Left lung (tissue), 10 donors: Measurements from ENCODE around the gene APOC4. TPM values are rescaled to one million over a fixed set of nuclear protein-coding genes. Genes with fewer than 3 reads are reported as not detected.

Experiments used
- ATAC-seq: fragments of 200-7000 bp; cut with Tn5 transposase; one replicate; pipeline ENCODE4 v1.9.1; 2020; ENCODE audit warnings: moderate library complexity
- DNase-seq, 4 donors: peaks; one replicate each; pipeline ENCODE4 v3.0.0-alpha.2; 2013 to 2020
- H3K27ac ChIP-seq, 2 donors: fragments of 200-600 bp; sonication (generic) in 1 of 2; one replicate each; pipeline versions ENCODE4 v1.5.0 to v1.8.0; 2020 to 2021
- H3K27me3 ChIP-seq, 2 donors: fragments of 200-600 bp; sonication (generic) in 1 of 2; one replicate each; pipeline versions ENCODE4 v1.5.0 to v1.8.0; 2020 to 2021
- H3K36me3 ChIP-seq, 2 donors: fragments of 200-600 bp; sonication (generic) in 1 of 2; one replicate each; pipeline versions ENCODE4 v1.5.0 to v1.8.0; 2020 to 2021
- H3K4me1 ChIP-seq, 2 donors: fragments of 200-600 bp; one replicate each; pipeline ENCODE4 v1.8.0; 2021
- H3K4me3 ChIP-seq, 2 donors: fragments of 200-600 bp; sonication (generic) in 1 of 2; one replicate each; pipeline versions ENCODE4 v1.5.0 to v1.8.0; 2020 to 2021; ENCODE audit warnings: mild to moderate bottlenecking in 1 of 2
- H3K9me3 ChIP-seq, 2 donors: fragments of 200-600 bp; sonication (generic) in 1 of 2; one replicate each; pipeline versions ENCODE4 v1.5.0 to v1.8.0; 2020 to 2021
- intact Hi-C, 2 donors: fragments of 100-400 bp; cut with DNase I; formaldehyde crosslinking; loops; one replicate each; pipeline versions ENCODE4 v1.11.2 to v1.14.2; 2022
- polyA plus RNA-seq, 6 donors: library from polyadenylated mRNA; unstranded; fragments of 120-200 nt; gene quantifications; one replicate each; pipeline ENCODE4 v1.2.1, GENCODE V29; 2013; ENCODE audit not compliant: insufficient read length in 6 of 6
- total RNA-seq, 2 donors: library from RNA; stranded (reverse); fragmentation: NEBNext Ultra II Directional; extraction: Animal tissue kit (Norgen Biotek cat#: 25700); gene quantifications; one replicate each; pipeline ENCODE4 v1.2.1, GENCODE V29; 2021
- TF ChIP-seq, protein P1 (sequence below), 2 donors: fragments of 200-600 bp; sonication (generic) in 1 of 2; IDR thresholded peaks; one replicate each; pipeline versions ENCODE4 v1.5.0 to v1.8.0; 2021; ENCODE audit warnings: antibody characterized with exemption in 2 of 2
- donor health status: DM: no; HTN: yes; CAD: no.
- donor health status: DM: no; HTN: no; CAD: no.

Gene APOC4
- total and polyA plus RNA-seq, 8 donors: not detected

DNA sequence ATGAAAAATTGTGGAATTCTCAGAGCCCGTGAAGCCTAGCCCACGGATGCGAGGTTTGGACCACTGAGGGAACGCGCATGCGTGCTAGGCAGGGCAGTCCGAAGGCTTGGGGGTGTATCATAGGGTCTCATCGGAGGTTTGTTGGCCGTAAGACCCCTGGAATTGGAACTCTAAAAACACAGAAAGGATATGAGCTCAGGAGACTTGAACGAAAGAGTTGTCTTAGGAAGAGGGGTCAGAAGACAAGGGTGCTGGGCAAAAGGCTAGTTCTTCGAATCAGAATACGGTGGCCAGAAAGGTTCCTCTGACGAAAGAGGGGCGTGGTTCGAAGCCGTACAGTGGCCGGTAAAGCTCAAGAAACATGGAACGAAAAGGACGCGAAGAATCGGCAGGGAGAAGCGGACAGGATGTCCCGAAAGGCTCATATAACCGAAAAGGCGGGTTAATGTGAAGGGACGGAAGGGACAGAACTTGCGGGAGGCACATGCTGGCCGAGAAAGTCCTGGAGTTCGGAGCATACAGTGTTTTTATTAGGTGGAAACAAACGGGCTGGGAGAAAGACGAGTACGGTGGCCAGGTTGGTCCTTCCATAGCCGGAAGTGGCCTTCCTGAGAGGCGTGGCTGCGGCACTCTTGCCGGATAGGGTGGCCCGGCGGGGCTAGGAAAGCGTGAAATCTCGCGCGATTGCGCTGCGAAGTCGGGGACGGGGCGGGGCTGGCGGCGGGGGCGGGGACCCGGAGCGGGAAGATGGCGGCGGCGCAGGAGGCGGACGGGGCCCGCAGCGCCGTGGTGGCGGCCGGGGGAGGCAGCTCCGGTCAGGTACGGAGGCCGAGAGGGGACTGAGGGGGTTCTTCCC, 12.8 kb downstream of the APOC4 start, which contains the start of gene CLPTM1:
CLPTM1 (plus strand) TSS at position 732 of the 856 bp plus-strand sequence; CDS start at position 748, 16 bp downstream.
- ATAC-seq (peak; percentile 95), DNase-seq (peak; percentile 97 to 99 (median 98))
- Histone ChIP-seq H3K9me3 (no peaks in the 10 kb centered on the region), H3K27ac (peak within 1 kb of the TSS; percentile 87 to 94), H3K4me3 (peak within 1 kb of the TSS; percentile 91 to 97), H3K27me3 (no peaks in the 10 kb centered on the region), H3K4me1 (peaks cover 7 to 49% of the 10 kb centered on the region in 2 donors), H3K36me3 (peaks cover 0 to 5% of the 10 kb centered on the region in 2 donors)
- TF ChIP-seq, protein P1, sequence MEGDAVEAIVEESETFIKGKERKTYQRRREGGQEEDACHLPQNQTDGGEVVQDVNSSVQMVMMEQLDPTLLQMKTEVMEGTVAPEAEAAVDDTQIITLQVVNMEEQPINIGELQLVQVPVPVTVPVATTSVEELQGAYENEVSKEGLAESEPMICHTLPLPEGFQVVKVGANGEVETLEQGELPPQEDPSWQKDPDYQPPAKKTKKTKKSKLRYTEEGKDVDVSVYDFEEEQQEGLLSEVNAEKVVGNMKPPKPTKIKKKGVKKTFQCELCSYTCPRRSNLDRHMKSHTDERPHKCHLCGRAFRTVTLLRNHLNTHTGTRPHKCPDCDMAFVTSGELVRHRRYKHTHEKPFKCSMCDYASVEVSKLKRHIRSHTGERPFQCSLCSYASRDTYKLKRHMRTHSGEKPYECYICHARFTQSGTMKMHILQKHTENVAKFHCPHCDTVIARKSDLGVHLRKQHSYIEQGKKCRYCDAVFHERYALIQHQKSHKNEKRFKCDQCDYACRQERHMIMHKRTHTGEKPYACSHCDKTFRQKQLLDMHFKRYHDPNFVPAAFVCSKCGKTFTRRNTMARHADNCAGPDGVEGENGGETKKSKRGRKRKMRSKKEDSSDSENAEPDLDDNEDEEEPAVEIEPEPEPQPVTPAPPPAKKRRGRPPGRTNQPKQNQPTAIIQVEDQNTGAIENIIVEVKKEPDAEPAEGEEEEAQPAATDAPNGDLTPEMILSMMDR (IDR thresholded peaks at IDR 0.05): no peak
- intact Hi-C loops: loop anchor here in 1 of 2 donors (5.0 kb wide), 1 partner anchor 53 kb away; no protein-coding TSS in a partner anchor

DNA sequence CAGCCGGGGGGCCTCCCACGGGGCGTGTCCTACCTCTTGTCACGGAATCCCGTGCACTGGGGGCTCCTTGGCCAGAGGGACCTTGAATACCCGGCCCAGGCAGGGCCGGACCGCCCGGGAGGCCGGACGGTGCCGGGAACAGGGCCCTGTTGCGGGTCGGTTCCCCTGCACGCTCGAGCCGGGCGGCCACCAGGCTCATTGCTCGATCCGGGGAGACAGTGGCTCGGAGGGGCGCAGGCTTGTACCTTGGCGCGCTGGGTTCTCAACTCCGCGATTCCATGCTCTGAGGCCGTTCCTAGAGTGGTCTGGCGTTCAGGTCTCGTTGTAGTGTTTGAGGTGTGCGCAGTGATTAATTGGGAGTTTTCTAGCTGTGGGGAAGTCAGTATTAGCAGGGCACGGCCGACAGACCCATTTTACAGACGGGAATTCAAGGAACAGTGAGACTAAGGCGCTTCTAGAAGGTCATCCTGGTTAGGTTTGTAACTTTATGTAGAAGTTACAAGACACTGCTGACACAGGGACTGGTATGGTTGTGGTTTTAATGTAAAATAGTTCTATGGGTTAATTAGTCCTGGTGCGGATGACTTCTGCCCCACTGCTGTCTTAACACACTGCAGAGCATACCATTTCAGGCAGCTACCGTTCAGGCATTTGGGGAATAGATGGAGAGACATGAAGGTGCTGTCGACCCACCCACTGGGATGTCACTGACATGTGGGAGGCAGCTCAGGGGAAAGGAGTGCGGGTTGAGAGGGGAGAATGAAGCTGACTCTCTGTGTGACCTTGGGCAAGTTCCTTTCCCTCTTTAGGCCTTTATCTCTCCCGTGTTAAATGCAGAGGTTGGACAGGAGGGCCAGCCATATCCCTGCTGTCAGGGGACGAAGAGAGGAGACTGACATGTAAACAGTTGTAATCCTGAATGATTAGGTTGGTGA, 13.7 kb downstream of the APOC4 start:
- DNase-seq: no peak
- intact Hi-C loops: no loop called here

DNA sequence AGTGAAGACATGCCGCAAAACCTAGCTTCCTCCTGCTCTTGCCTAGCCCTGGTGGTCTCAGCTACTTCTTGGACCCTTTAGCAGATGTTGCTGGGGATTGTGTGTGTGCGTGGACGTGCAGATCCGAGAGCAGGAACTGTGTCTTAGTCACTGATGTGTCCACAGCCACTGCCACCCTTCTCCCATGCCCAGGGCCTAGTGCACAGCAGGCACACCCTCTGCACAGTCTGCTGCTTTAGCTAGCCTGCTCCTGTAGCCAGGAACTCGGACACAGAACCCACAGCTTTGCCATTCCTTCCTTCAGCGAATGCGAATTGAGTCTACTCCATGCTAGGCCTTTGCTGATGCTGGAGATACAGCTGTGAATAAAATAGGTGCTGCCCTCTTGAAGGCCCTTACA, 15.5 kb downstream of the APOC4 start:
- Histone ChIP-seq H3K9me3 (no peaks in the 10 kb centered on the region), H3K4me1 (peaks cover 7 to 42% of the 10 kb centered on the region in 2 donors), H3K27me3 (no peaks in the 10 kb centered on the region), H3K36me3 (peaks cover 0 to 22% of the 10 kb centered on the region in 2 donors), H3K4me3 (no peak overlapping the region), H3K27ac (no peak overlapping the region)
- ATAC-seq (no peak), DNase-seq (no peak)
- TF ChIP-seq, protein P1 (IDR thresholded peaks at IDR 0.05): no peak
- intact Hi-C loops: no loop called here

More for the DNA sequence above, 13.7 kb downstream of the APOC4 start:
- peaks cover 0 to 7% of the 10 kb centered on the region in 2 donors for H3K36me3 ChIP-seq
- TF ChIP-seq, protein P1 (IDR thresholded peaks at IDR 0.05): no peak
- H3K27me3 ChIP-seq: no peaks in the 10 kb centered on the region
- H3K9me3 ChIP-seq: no peaks in the 10 kb centered on the region
- peak overlapping the region; percentile 91 to 97 for H3K4me3 ChIP-seq
- peak overlapping the region in 1 of 2 donors; percentile 87 for H3K27ac ChIP-seq
- peaks cover 7 to 49% of the 10 kb centered on the region in 2 donors for H3K4me1 ChIP-seq
- ATAC-seq: peak; percentile 22

DNA sequence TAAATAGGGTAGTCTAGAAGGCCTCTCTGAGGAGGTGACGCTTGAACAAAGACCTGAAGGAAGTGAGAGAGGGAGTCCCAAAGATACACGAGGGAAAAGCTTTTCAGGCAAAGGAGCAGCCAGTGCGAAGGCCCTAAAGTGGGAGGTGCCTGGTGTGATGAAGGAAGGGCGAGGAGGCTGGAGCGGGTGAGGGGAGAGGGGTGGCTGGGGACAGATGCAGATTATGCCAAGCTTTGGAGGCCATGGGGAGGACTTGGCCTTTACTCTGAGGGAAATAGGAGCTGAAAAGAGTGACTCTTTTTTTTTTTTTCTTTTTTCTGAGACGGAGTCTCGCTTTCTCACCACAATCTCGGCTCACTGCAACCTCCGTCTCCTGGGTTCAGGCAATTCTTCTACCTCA, 16.1 kb downstream of the APOC4 start:
- no peak for ATAC-seq
- intact Hi-C loops: no loop called here

More for the DNA sequence above, 16.1 kb downstream of the APOC4 start:
- TF ChIP-seq, protein P1 (IDR thresholded peaks at IDR 0.05): no peak
- peaks cover 7 to 42% of the 10 kb centered on the region in 2 donors for H3K4me1 ChIP-seq
- no peak overlapping the region for H3K4me3 ChIP-seq
- no peak overlapping the region for H3K27ac ChIP-seq
- DNase-seq: no peak
- H3K36me3 ChIP-seq: peaks cover 0 to 28% of the 10 kb centered on the region in 2 donors
- H3K9me3 ChIP-seq: no peaks in the 10 kb centered on the region
- H3K27me3 ChIP-seq: no peaks in the 10 kb centered on the region
